GM12878 (cell line): Measurements from ENCODE around the gene CNOT11. TPM values are rescaled to one million over a fixed set of nuclear protein-coding genes. Genes with fewer than 3 reads are reported as not detected.

Experiments used
- ATAC-seq: fragments of 200-7000 bp; cut with Tn5 transposase; 3 replicates; pipeline ENCODE4 v1.9.1; 2020; ENCODE audit warnings: mild to moderate bottlenecking, moderate library complexity
- BruUV-seq: library from RNA; stranded (reverse); fragments of 400-500 nt; replicated peaks from 2 replicates; lab custom pipeline; 2021; lab: Mats Ljungman, UMichigan
- CTCF ChIA-PET: fragments of 300-600 bp; sonication (Branson Sonifier 250); formaldehyde crosslinking; extraction: SDS; loops from one replicate; lab custom pipeline; 2021; ENCODE audit warnings: inconsistent platforms; lab: Yijun Ruan, JAX
- POLR2A ChIA-PET: fragments of 350-600 bp; formaldehyde crosslinking; extraction: SDS; loops from one replicate; lab custom pipeline; 2021; ENCODE audit warnings: inconsistent platforms; lab: Charles Lee
- RAD21 ChIA-PET: fragments of 300-600 bp; sonication (Branson Sonifier 250); formaldehyde crosslinking; loops from one replicate; lab custom pipeline; 2023; ENCODE audit warnings: antibody characterized with exemption; ENCODE audit not compliant: unreplicated experiment; lab: Charles Lee
- SMC1A ChIA-PET: fragments of 300-600 bp; sonication (Branson Sonifier 250); formaldehyde crosslinking; loops from one replicate; lab custom pipeline; 2023; ENCODE audit not compliant: unreplicated experiment, uncharacterized antibody; lab: Charles Lee
- DNase-seq: peaks from one replicate; pipeline ENCODE4 v3.0.0-alpha.2; 2011; ENCODE audit warnings: low read depth, low spot score
- FAIRE-seq: peaks from 3 replicates; lab custom pipeline; 2011; peaks lifted over from hg19 to GRCh38; lab: Jason Lieb, UNC
- H2AFZ ChIP-seq: 2 replicates; pipeline ENCODE4 v1.6.0; 2011; ENCODE audit warnings: low read depth, low read length, control low read depth; ENCODE audit not compliant: control insufficient read depth
- H3K27ac ChIP-seq: 2 replicates; pipeline ENCODE4 v1.5.1; 2011; ENCODE audit warnings: control low read depth; ENCODE audit not compliant: control insufficient read depth, insufficient read depth
- H3K27me3 ChIP-seq, 2 experiments: replicated peaks in 1 of 2; 2 replicates each; pipeline versions ENCODE4 v1.6.0 to v1.6.1; 2011; ENCODE audit warnings: low read length in 1 of 2; ENCODE audit not compliant: control insufficient read depth in 2 of 2, insufficient read depth in 2 of 2
- H3K36me3 ChIP-seq, 2 experiments: 2 replicates each; pipeline ENCODE4 v1.5.1; 2011; ENCODE audit warnings: low read length in 1 of 2; ENCODE audit not compliant: control insufficient read depth in 2 of 2, insufficient read depth in 2 of 2
- H3K4me1 ChIP-seq: 2 replicates; pipeline ENCODE4 v1.6.1; 2011; ENCODE audit warnings: mild to moderate bottlenecking, low read length, moderate library complexity, mixed read lengths; ENCODE audit not compliant: control insufficient read depth, insufficient read depth
- H3K4me2 ChIP-seq: 2 replicates; pipeline ENCODE4 v1.6.0; 2011; ENCODE audit warnings: control low read depth; ENCODE audit not compliant: control insufficient read depth, insufficient read depth
- H3K4me3 ChIP-seq: fragments of 200-600 bp; sonication (generic); 2 replicates; pipeline ENCODE4 v1.5.1; 2016
- H3K79me2 ChIP-seq: 2 replicates; pipeline ENCODE4 v1.6.0; 2011; ENCODE audit warnings: low read length; ENCODE audit not compliant: control insufficient read depth, insufficient read depth
- H3K9ac ChIP-seq: 2 replicates; pipeline ENCODE4 v1.8.0; 2011; ENCODE audit warnings: low read length, control low read depth, mixed read lengths; ENCODE audit not compliant: control insufficient read depth, insufficient read depth
- H3K9me3 ChIP-seq: replicated peaks from 3 replicates; pipeline ENCODE4 v1.5.1; 2011; ENCODE audit warnings: mild to moderate bottlenecking, low read length; ENCODE audit not compliant: control insufficient read depth, insufficient read depth
- H4K20me1 ChIP-seq: 2 replicates; pipeline ENCODE4 v1.6.0; 2011; ENCODE audit not compliant: control insufficient read depth, insufficient read depth
- BACH1 ChIP-seq: fragments of 450-650 bp; IDR thresholded peaks from 2 replicates; pipeline ENCODE4 v1.6.1; 2017; ENCODE audit warnings: mild to moderate bottlenecking, borderline replicate concordance
- BCL11A ChIP-seq: IDR thresholded peaks from 2 replicates; pipeline ENCODE4 v1.6.1; 2011; ENCODE audit warnings: low read depth, low read length
- CBFB ChIP-seq: IDR thresholded peaks from 2 replicates; pipeline ENCODE4 v1.6.1; 2016; ENCODE audit warnings: antibody characterized with exemption, low read depth
- CBX5 ChIP-seq: sonication (generic); IDR thresholded peaks from 2 replicates; pipeline ENCODE4 v1.6.1; 2016; ENCODE audit warnings: low read depth, moderate library complexity, mild to moderate bottlenecking, inconsistent platforms
- E2F4 ChIP-seq: IDR thresholded peaks from 2 replicates; pipeline ENCODE4 v1.6.1; 2012; ENCODE audit warnings: low read depth, low read length, improper control_type of control experiment
- ELK1 ChIP-seq: IDR thresholded peaks from 2 replicates; pipeline ENCODE4 v1.6.1; 2012; ENCODE audit warnings: low read depth, low read length, improper control_type of control experiment
- EZH2 ChIP-seq: IDR thresholded peaks from 2 replicates; pipeline ENCODE4 v1.6.1; 2012; ENCODE audit warnings: low read depth, mild to moderate bottlenecking, control low read depth, inconsistent platforms, low read length, borderline replicate concordance; ENCODE audit not compliant: control insufficient read depth
- HDGF ChIP-seq: fragments of 450-650 bp; IDR thresholded peaks from 2 replicates; pipeline ENCODE4 v1.6.1; 2016; ENCODE audit warnings: antibody characterized with exemption
- MTA3 ChIP-seq: IDR thresholded peaks from 2 replicates; pipeline ENCODE4 v1.6.1; 2012; ENCODE audit warnings: low read length, inconsistent platforms, borderline replicate concordance
- PAX5 ChIP-seq: IDR thresholded peaks from 2 replicates; pipeline ENCODE4 v1.6.1; 2011; ENCODE audit warnings: low read depth, low read length, borderline replicate concordance
- RAD21 ChIP-seq: IDR thresholded peaks from 2 replicates; pipeline ENCODE4 v1.6.1; 2011; ENCODE audit warnings: mild to moderate bottlenecking, low read depth, low read length, moderate library complexity; ENCODE audit not compliant: insufficient read depth
- RFX5 ChIP-seq: IDR thresholded peaks from 2 replicates; pipeline ENCODE4 v1.6.1; 2011; ENCODE audit warnings: low read depth, low read length, improper control_type of control experiment
- STAT1 ChIP-seq: fragments of 450-650 bp; conservative IDR thresholded peaks from 2 replicates; pipeline ENCODE4 v1.6.1; 2014; ENCODE audit warnings: antibody characterized with exemption, mild to moderate bottlenecking
- STAT3 ChIP-seq: IDR thresholded peaks from 2 replicates; pipeline ENCODE4 v1.6.1; 2011; ENCODE audit warnings: low read depth, low read length, improper control_type of control experiment
- WRNIP1 ChIP-seq: IDR thresholded peaks from 2 replicates; pipeline ENCODE4 v1.6.1; 2011; ENCODE audit warnings: low read depth, low read length, improper control_type of control experiment, borderline replicate concordance
- ZNF384 ChIP-seq: IDR thresholded peaks from 2 replicates; pipeline ENCODE4 v1.6.1; 2012; ENCODE audit warnings: low read depth, mild to moderate bottlenecking, low read length, improper control_type of control experiment, borderline replicate concordance
- WGBS: methylation state at CpG from one replicate; pipeline ENCODE4 v1.1.6; 2016; ENCODE audit warnings: low lambda C conversion rate; ENCODE audit not compliant: insufficient replicate concordance, insufficient coverage; ENCODE audit errors: missing lambda C conversion rate; 5-methylcytosine and 5-hydroxymethylcytosine counted together
- in situ Hi-C: fragments of 300-500 bp; cut with MboI; formaldehyde crosslinking; loops from 9 replicates; pipeline ENCODE4 v1.14.3; 2018; ENCODE audit warnings: mixed read lengths
- intact Hi-C: fragments of 100-400 bp; cut with micrococcal nuclease; formaldehyde crosslinking; loops from one replicate; pipeline ENCODE4 v1.14.2; 2022; ENCODE audit not compliant: unreplicated experiment
- polyA plus RNA-seq, 11 experiments: library from polyadenylated mRNA; depleted of rRNA in 4 of 11; unstranded in 6 of 11; stranded (reverse) in 5 of 11; fragments of >200 nt; fragmentation: Nextera tagmentation in 4 of 11; fragmentation: Illumina TruSeq in 1 of 11; extraction: Ambion mirVana in 4 of 11; extraction: Trizol in 1 of 11; gene quantifications; 1 replicate in 1 of 11; 2 replicates in 10 of 11; pipeline versions ENCODE4 v1.2.1 to v1.2.3, GENCODE V29; 2011 to 2016; ENCODE audit warnings: inconsistent platforms in 2 of 11, missing spikeins in 2 of 11, low read depth in 1 of 11
- total RNA-seq, 4 experiments: library from RNA; depleted of rRNA in 3 of 4; stranded (reverse); fragments of >200 nt in 3 of 4; fragmentation: Illumina TruSeq in 1 of 4; extraction: Trizol in 1 of 4; gene quantifications; 2 replicates each; pipeline versions ENCODE4 v1.2.1 to v1.2.3, GENCODE V29; 2013 to 2021

Gene CNOT11
- total and polyA plus RNA-seq, 10 of the 15 experiments (the other 5 are each of a cell fraction or from before 2014, with no cell fraction given): 10.8 to 111 (median 50.5) TPM

DNA sequence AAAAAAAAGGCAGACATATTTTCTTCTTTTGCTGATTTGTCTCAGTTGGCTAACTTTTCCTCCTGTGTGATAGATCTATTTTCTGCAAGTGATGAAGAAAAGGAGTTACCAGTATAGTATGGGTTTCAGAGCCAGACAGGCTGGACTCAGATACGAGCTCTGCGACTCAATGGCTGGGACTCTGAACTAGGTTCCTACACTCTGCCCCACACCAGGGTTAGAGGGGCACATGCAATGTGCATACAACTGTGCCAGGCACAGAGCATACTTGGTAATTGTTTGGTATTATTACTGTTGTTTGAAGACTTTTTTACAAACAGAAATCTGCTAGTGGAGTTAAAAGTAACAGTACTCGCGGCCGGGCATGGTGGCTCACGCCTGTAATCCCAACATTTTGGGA lies 34.0 kb downstream of the CNOT11 start:
- Histone ChIP-seq H2AFZ (no peak overlapping the region), H3K79me2 (no peaks in the 10 kb centered on the region), H3K9ac (no peak overlapping the region), H4K20me1 (no peaks in the 10 kb centered on the region), H3K4me2 (no peak overlapping the region), H3K9me3 (no peaks in the 10 kb centered on the region), H3K27me3 (no peaks in the 10 kb centered on the region), H3K27ac (no peak overlapping the region), H3K36me3 (peaks cover 8 to 19% of the 10 kb centered on the region in 2 experiments), H3K4me3 (no peak overlapping the region), H3K4me1 (no peaks in the 10 kb centered on the region)
- DNase-seq (no peak), ATAC-seq (no peak), FAIRE-seq (no peak)
- intact Hi-C loops (no loop called here), in situ Hi-C loops (no loop called here)
- TF ChIP-seq RFX5 (no peak), HDGF (no peak), BACH1 (no peak), CBX5 (no peak), STAT1 (no peak), MTA3 (no peak), BCL11A (no peak), CBFB (no peak)
- SMC1A ChIA-PET: no interaction called here
- BruUV-seq: no TSS peak
- 100% methylated on average over 6 of the region's 6 CpGs for WGBS
- CTCF ChIA-PET: no interaction called here
- POLR2A ChIA-PET: no interaction called here
- RAD21 ChIA-PET: no interaction called here

GRCh38 chr2:101287303-101287702 lies 34.6 kb downstream of the CNOT11 start:
- FAIRE-seq (no peak), DNase-seq (no peak), ATAC-seq (no peak)
- SMC1A ChIA-PET: no interaction called here
- RAD21 ChIA-PET: no interaction called here
- intact Hi-C loops (no loop called here), in situ Hi-C loops (no loop called here)
- Histone ChIP-seq H3K4me3 (no peak overlapping the region), H4K20me1 (no peaks in the 10 kb centered on the region), H3K27me3 (no peaks in the 10 kb centered on the region), H3K36me3 (peaks cover 6 to 13% of the 10 kb centered on the region in 2 experiments), H3K4me2 (no peak overlapping the region), H2AFZ (no peak overlapping the region), H3K9ac (no peak overlapping the region), H3K79me2 (no peaks in the 10 kb centered on the region), H3K4me1 (no peaks in the 10 kb centered on the region), H3K9me3 (no peaks in the 10 kb centered on the region), H3K27ac (no peak overlapping the region)
- WGBS: 93% methylated on average over 2 of the region's 2 CpGs
- TSS peak; percentile 42 for BruUV-seq
- CTCF ChIA-PET: no interaction called here
- POLR2A ChIA-PET: interaction anchor here (1.2 kb wide), 1 partner anchor 14 kb away, joined by 4 read pairs; no protein-coding TSS in a partner anchor
- no peak for TF ChIP-seq PAX5
- TF ChIP-seq HDGF: no peak
- no peak for TF ChIP-seq ZNF384
- no peak for TF ChIP-seq EZH2
- no peak for TF ChIP-seq STAT3
- no peak for TF ChIP-seq E2F4
- TF ChIP-seq ELK1: no peak
- no peak for TF ChIP-seq RAD21
- TF ChIP-seq WRNIP1: no peak
